ENCODE results near the gene OAF. TPM values are rescaled to one million over a fixed set of nuclear protein-coding genes. Genes with fewer than 3 reads are reported as not detected.
A peak's percentile ranks its signal among the peaks of the same experiment; 100 is the strongest.

The OAF gene
- total and polyA plus RNA-seq, 2 donors, result 25.5 to 50.2 TPM

DNA sequence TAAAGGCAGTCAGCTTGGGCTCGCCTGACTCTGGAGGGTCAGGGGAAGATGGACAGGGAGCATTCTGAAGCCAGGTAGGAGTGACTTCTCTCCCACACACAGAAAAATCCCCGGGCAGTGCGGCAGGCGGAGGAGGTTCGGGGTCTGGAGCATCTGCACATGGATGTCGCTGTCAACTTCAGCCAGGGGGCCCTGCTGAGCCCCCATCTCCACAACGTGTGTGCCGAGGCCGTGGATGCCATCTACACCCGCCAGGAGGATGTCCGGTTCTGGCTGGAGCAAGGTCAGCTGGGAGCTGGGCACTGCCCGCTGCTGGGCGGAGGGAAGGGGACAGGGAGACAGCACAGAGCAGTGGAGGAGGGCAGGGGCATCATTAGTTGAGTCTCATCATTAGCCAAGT, 15.9 kb downstream of the OAF start:
- WGBS, result 77% methylated on average over 13 of the region's 13 CpGs
- Histone ChIP-seq H3K36me3 (ENCODE audit: insufficient read depth) (no peaks in the 10 kb centered on the region), H3K4me1 (ENCODE audit: insufficient read depth) (no peaks in the 10 kb centered on the region), H3K4me3 (ENCODE audit: low read depth, low read length) (no peak overlapping the region), H3K27ac (ENCODE audit: low read depth) (no peak overlapping the region)
- no peak for DNase-seq (ENCODE audit: extremely low spot score)

DNA sequence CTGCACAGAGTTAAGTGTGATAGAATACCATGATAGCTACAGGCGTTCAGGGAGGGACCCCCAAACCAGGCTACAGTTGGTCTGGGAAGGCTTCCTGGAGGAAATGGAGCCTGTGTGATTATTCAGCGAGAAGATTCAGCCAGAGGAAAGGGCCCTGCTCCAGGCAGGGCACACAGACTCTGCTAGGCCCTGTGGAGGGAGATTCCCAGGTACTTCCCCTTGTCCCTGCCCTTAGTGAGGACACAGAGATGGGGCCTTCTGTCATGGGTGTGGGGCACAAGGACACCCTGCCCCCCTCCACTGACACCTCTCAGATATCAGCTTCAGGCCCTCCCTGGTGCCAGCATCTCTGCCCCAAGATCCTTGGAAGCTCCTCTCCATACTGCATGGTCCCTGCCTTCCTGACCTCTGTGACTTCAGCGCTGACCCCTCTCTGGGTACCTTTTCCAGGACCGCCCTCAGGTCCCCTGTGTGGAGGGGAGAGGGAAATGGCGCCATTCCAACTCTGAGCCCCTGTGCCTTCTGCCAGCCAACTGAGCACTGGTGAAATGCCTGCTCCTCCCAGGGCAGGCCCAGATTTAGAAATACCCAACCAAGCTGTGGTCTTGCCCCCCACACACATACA, 16.5 kb downstream of the OAF start:
- 91% methylated on average over 5 of the region's 5 CpGs for WGBS
- no peak overlapping the region for H3K27ac ChIP-seq (ENCODE audit: low read depth)

DNA sequence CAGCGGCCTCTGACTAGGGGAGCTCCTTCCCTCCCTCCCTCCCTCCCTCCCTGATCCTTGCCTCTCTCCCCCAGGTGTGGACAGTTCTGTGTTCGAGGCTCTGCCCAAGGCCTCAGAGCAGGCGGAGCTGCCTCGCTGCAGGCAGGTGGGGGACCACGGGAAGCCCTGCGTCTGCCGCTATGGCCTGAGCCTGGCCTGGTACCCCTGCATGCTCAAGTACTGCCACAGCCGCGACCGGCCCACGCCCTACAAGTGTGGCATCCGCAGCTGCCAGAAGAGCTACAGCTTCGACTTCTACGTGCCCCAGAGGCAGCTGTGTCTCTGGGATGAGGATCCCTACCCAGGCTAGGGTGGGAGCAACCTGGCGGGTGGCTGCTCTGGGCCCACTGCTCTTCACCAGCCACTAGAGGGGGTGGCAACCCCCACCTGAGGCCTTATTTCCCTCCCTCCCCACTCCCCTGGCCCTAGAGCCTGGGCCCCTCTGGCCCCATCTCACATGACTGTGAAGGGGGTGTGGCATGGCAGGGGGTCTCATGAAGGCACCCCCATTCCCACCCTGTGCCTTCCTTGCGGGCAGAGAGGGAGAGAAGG, 18.1 kb downstream of the OAF start:
- Histone ChIP-seq H3K36me3 (ENCODE audit: insufficient read depth) (no peaks in the 10 kb centered on the region), H3K27ac (ENCODE audit: low read depth) (no peak overlapping the region), H3K4me3 (ENCODE audit: low read depth, low read length) (no peak overlapping the region), H3K4me1 (ENCODE audit: insufficient read depth) (no peaks in the 10 kb centered on the region)
- 84% methylated on average over 16 of the region's 16 CpGs for WGBS
- DNase-seq (ENCODE audit: extremely low spot score), result no peak

More for the DNA sequence above, 16.5 kb downstream of the OAF start:
- Histone ChIP-seq H3K4me3 (ENCODE audit: low read depth, low read length) (no peak overlapping the region), H3K36me3 (ENCODE audit: insufficient read depth) (no peaks in the 10 kb centered on the region), H3K4me1 (ENCODE audit: insufficient read depth) (no peaks in the 10 kb centered on the region)
- no peak for DNase-seq (ENCODE audit: extremely low spot score)

DNA sequence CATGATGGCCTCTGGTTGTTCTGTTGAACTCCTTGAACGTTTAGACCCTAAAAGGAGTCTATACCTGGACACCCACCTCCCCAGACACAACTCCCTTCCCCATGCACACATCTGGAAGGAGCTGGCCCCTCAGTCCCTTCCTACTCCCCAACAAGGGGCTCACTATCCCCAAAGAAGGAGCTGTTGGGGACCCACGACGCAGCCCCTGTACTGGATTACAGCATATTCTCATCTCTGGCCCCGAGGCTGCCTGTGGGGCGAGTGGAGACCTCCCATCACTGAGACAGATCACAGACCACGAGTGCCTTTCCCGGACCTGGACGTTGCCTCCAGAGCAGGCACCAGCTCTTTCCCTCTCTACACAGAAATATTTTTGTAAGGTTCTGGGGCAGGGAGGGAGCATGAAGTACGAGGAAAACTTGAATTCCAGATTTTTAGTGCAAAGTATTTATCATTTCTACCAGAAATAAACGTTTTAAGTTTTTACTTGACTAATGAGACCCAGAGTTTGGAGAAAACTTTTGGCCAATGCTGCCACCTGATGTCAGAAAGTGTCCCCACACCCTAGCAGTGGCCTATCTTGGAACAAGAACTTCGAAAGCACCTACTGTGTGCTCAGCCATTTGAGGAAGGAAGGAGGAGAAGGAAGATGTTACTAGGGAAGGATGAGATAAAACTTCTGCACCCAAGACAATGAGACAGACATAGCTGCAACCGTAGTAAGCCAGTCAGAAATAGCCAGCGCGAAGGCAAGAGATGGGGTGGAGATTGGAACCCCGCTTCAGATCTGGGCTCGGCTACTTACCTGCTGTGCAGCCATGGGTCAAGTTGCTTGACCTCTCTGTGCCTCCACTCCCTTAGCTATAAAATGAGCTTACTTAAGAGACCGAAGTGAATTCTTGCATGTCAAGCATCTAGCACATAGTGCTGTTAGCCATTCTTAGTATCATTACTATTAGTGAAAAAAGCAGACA, 18.9 kb downstream of the OAF start:
- WGBS, result 56% methylated on average over 17 of the region's 17 CpGs
- Histone ChIP-seq H3K36me3 (ENCODE audit: insufficient read depth) (no peaks in the 10 kb centered on the region), H3K27ac (ENCODE audit: low read depth) (no peak overlapping the region), H3K4me3 (ENCODE audit: low read depth, low read length) (no peak overlapping the region), H3K4me1 (ENCODE audit: insufficient read depth) (no peaks in the 10 kb centered on the region)
- no peak for DNase-seq (ENCODE audit: extremely low spot score)

DNA sequence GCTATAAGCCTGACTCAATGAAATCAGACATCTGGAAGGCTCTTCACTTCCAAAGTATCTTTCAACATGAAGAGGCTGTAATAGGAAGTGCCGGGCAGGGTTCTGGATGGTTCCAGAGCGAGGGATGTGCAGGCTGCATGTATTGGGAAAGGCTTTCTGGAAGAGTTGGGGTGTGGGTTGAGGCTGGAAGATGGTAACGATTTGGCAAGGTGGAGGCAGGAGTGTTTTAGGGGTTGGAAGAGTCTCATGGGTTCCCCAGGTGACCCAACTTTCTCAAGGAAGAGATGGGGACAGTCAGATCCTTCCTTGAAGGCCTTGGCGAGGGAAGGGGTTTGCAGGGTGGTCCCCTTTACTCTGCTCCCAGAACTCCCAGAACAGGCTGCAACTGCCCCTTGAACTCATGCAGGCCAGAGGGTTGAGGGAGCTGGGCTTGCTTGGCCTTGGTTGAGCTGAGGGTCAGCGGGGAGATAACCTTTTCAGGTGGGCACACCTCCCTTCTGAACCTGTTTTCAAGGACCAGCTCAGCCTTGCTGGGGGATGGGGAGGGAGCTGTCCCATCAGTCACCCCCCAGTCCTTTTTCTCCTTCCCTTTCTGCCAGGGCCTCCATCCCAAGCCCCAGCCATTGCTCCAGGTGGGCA, 19.7 kb downstream of the OAF start:
- no peaks in the 10 kb centered on the region for H3K36me3 ChIP-seq (ENCODE audit: insufficient read depth)
- 78% methylated on average over 5 of the region's 5 CpGs for WGBS
- no peaks in the 10 kb centered on the region for H3K4me1 ChIP-seq (ENCODE audit: insufficient read depth)
- H3K4me3 ChIP-seq (ENCODE audit: low read depth, low read length), result no peak overlapping the region
- DNase-seq (ENCODE audit: extremely low spot score), result no peak
- H3K27ac ChIP-seq (ENCODE audit: low read depth), result no peak overlapping the region

DNA sequence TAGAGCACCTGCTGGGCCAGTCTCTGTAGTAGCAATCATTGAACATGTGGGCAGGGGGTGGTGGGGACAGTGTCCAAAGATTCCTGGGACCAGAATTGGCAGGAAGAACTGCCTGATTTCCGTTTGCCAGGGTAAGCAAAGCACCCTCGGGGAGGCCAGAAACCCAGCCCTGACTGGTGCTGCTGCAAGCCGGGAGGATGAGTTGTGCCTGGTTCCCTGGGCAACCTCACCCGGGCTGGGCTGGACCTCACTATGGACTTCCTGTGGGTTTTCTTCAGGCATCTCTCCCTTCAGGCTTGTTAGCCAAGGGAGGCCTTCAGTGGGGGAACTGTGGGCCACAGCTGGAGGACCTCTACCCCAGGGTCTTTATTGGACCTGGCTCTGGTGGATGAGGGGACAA, 21.1 kb downstream of the OAF start:
- Histone ChIP-seq H3K27ac (ENCODE audit: low read depth) (no peak overlapping the region), H3K4me3 (ENCODE audit: low read depth, low read length) (no peak overlapping the region), H3K36me3 (ENCODE audit: insufficient read depth) (no peaks in the 10 kb centered on the region), H3K4me1 (ENCODE audit: insufficient read depth) (no peaks in the 10 kb centered on the region)
- DNase-seq (ENCODE audit: extremely low spot score), result no peak
- 25% methylated on average over 4 of the region's 4 CpGs for WGBS

DNA sequence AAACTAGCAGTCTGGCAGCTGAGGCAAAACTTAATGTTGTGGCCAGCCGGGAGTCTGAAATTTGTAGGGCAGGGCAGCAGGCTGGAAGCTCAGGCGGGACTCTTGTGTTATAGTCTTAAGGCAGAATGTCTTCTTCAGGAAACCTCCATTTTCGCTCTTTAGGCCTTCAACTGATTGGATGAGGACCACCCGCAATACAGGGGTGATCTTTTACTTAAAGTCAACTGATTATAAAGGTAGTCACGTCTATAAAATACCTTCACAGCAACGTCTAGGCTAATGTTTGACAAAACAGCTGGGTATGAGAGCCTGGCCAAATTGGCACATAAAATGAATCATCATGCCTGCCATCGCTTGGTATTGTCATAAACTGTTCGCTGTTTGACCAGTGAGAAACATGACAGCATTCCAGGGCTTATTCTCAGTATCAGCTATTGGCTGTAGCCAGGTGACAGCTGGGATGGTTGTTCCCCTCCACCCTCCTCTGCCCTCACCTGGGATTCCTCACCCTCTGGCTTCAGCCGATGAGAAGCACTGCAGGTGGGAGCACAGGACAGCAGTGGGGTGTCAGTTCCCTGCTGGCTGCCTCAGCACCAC, 22.5 kb downstream of the OAF start:
- DNase-seq (ENCODE audit: extremely low spot score), result no peak
- Histone ChIP-seq H3K4me3 (ENCODE audit: low read depth, low read length) (no peak overlapping the region), H3K4me1 (ENCODE audit: insufficient read depth) (no peaks in the 10 kb centered on the region), H3K27ac (ENCODE audit: low read depth) (no peak overlapping the region), H3K36me3 (ENCODE audit: insufficient read depth) (no peaks in the 10 kb centered on the region)
- WGBS, result 73% methylated on average over 9 of the region's 9 CpGs

DNA sequence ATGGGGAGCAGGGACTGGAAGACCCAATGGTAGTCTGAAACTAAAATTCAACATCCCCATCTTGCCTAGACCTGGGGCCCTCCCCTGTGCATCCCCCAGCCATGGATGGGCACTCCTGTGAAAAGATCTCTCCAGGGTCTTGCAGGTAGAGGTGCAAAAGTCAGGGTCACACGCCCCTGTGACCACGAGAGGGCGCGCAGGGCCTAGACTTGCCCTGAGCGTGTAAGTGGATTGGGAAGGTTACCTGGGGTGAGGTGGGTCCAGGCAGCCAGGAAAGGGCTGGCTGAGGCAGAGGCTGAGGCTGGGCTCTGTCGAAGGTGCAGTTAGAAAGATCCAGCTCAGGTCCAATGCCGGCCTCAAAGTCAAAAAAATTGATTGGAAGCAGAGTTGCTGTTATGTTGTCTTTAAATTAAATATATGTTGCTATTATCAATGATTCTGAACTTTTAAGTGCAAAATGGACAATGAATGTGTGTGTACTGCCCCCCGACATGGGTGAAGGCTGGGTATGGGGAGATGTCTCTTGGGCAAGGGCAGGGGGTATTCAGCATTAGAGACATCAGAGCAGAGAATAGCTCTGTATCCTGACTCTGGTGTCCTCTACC, 24.3 kb downstream of the OAF start:
- Histone ChIP-seq H3K4me3 (ENCODE audit: low read depth, low read length) (no peak overlapping the region), H3K4me1 (ENCODE audit: insufficient read depth) (no peaks in the 10 kb centered on the region), H3K36me3 (ENCODE audit: insufficient read depth) (no peaks in the 10 kb centered on the region), H3K27ac (ENCODE audit: low read depth) (no peak overlapping the region)
- WGBS, result 17% methylated on average over 8 of the region's 8 CpGs
- no peak for DNase-seq (ENCODE audit: extremely low spot score)

DNA sequence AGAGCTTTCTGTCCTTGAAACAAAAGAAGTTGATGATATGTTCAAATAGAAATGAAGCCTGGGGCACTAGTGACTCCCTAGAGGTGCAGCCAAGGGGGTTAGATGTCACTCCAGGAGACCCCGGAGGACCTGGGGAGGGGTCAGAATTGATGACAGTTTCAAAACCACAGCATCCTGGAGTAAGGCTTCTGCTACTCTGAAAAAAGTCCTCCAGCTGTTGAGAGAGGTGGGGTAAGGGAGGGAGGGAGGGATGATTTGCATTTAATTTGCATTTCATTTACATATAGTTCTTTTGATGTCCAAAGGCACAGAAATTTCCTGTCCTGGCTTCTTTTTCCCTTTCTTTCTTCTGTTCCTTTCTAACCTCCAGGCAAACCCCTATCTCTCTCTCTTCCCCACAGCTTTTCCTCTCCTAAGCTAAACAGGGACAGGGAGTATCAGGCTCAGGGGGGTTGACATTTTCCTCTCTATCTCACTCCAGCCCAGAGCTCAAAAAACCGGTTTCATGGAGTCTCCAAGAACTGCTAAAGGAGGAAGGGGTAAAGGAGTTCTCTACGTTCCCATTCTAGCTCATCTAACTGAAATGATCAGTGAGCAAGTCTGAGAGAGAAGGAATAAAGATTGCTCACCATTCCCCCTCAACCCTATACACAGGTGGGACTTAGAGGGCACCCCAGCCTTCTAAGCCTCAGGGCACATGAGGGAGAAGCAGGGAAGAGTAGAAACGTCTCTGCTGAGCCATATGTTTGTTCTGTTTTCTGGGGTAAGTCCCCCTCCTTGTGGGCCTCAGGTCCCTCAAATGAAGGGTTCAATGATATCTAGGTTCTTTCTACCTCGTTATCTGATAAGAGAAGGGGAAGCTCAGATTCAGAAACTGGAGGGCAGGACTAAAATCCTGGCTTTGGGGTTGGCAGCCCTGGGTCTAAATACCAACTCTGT, 25.6 kb downstream of the OAF start:
- H3K36me3 ChIP-seq (ENCODE audit: insufficient read depth), result no peaks in the 10 kb centered on the region
- no peak overlapping the region for H3K27ac ChIP-seq (ENCODE audit: low read depth)
- WGBS, result 55% methylated on average over 5 of the region's 5 CpGs
- H3K4me1 ChIP-seq (ENCODE audit: insufficient read depth), result no peaks in the 10 kb centered on the region
- no peak for DNase-seq (ENCODE audit: extremely low spot score)
- no peak overlapping the region for H3K4me3 ChIP-seq (ENCODE audit: low read depth, low read length)

DNA sequence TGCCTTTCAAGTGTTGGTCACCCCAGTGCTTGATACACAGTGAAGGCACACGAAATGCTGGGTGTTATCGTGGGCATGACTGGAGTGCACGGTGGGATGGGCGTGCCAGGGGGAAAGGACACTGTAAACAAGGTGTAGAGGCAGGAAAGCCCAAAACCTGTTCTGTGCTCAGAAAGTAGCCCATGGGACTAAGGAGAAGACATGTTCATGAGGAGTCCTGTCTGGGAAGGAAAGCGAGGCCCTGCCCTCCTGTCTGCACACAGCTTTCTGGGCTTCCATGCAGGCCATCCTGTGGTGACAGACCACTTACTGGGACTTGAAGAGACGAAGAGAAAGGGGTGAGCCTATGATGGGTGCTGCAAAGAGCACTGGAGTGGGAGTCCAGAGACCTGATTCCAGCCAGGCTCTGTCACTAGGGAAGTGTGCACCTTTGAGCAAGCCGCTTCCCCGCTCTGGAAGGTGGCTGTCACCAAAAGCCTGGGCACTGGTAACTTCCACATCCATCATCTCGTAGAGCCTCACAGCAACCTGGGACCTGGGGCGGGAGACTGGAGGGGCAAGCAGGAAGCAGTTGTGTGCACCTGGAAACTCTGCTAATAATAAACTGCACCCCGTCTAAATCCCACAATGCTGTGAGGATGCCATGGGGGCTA, 28.3 kb downstream of the OAF start:
- H3K36me3 ChIP-seq (ENCODE audit: insufficient read depth), result no peaks in the 10 kb centered on the region

DNA sequence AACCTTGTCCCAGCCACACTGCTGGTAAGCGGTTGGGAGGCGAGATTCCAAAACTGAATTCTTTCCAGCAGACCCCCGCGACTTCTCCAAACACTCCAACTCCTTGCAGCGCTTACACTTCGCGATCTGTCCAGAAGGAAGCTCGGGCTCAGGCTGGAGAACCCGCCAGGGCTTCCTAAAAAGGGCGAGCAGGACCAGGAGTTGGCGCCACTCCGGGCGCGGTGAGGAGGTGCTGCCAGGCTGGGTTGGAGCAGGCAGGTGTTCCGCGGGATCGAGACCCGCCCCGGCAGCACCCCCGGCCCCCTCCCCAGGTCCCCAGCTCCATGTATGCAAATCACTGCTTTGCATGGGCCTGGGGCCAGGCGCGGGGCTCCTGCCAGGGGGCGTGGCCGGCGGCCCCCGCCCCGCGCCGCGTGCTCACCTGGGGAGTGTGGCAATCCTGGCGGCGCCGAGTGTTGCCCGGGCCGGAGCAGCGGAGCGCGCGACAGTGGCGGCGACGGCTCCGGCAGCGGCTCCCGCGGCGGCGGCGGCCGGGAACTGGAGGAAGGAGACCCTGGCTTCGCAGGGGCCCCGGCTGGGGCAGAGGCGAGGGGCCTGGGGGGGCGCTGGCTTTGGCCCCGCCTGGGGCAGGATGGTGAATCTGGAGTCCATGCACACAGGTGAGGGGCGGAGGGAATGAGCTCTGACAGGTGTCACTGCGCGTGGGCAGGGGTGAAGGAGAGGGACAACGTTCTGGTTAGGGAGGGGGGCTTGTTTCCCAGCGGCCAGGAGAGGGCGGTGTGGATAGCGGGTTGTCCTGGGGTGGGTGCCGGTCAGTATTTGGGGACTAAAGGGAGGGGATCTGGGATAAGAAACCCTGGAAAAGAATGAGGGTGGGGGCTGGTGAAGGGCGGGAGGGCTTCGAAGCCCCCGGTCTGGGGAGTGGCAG, 29.1 kb downstream of the OAF start, which contains the start of gene POU2F3:
TSS of gene POU2F3 (plus strand) at position 428 of the 928 bp plus-strand sequence. CDS start at position 632, 204 bp downstream.
- H3K36me3 ChIP-seq (ENCODE audit: insufficient read depth), result no peaks in the 10 kb centered on the region
- no peaks in the 10 kb centered on the region for H3K4me1 ChIP-seq (ENCODE audit: insufficient read depth)
- H3K4me3 ChIP-seq (ENCODE audit: low read depth, low read length), result peak within 1 kb of the TSS; percentile 7
- DNase-seq (ENCODE audit: extremely low spot score), result no peak
- H3K27ac ChIP-seq (ENCODE audit: low read depth), result peak within 1 kb of the TSS; percentile 24
- 5% methylated on average over 66 of the region's 66 CpGs for WGBS

More for the DNA sequence above, 28.3 kb downstream of the OAF start:
- Histone ChIP-seq H3K4me3 (ENCODE audit: low read depth, low read length) (no peak overlapping the region), H3K27ac (ENCODE audit: low read depth) (no peak overlapping the region), H3K4me1 (ENCODE audit: insufficient read depth) (no peaks in the 10 kb centered on the region)
- 88% methylated on average over 11 of the region's 11 CpGs for WGBS
- DNase-seq (ENCODE audit: extremely low spot score), result no peak
